GM06990 (cell line): ENCODE data around the gene DPRX.

Experiments used
- DNase-seq: peaks from one replicate; pipeline ENCODE4 v3.0.0-alpha.2; 2011; ENCODE audit not compliant: insufficient read length; ENCODE audit errors: extremely low read depth
- H3K27me3 ChIP-seq: replicated peaks from 2 replicates; pipeline ENCODE4 v1.6.0; 2011; ENCODE audit warnings: low read length; ENCODE audit not compliant: control insufficient read depth, insufficient read depth
- H3K36me3 ChIP-seq: 2 replicates; pipeline ENCODE4 v1.5.1; 2011; ENCODE audit warnings: low read length; ENCODE audit not compliant: control insufficient read depth, insufficient read depth
- H3K4me3 ChIP-seq: replicated peaks from 2 replicates; pipeline ENCODE4 v1.5.1; 2011; ENCODE audit warnings: low read depth, mild to moderate bottlenecking, control low read depth, low read length
- TF ChIP-seq, protein P1 (sequence below): IDR thresholded peaks from 2 replicates; pipeline ENCODE4 v1.5.1; 2011; ENCODE audit warnings: low read length, control low read depth, mild to moderate bottlenecking, inconsistent platforms; ENCODE audit not compliant: insufficient read depth, poor library complexity, severe bottlenecking

Gene DPRX

DNA sequence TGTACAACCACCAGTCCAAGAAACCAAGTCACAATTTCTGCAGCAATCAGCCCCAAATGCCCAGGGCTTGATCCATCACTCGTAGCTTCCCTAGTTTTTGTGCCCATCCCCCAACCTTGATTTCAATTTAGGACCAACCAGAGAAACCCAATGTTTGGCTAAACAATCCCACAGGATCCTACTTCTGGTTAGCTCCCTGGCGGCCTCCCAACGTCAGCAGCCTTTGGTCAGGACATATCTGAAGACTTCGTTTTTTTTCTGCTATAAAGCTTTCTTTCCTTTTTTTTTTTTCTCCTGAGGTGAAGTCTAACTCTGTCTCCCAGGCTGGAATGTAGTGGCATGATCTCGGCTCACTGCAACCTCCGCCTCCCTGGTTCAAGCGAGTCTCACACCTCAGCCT is 7.7 kb downstream of the DPRX start:
- Histone ChIP-seq H3K4me3 (no peak overlapping the region), H3K27me3 (no peaks in the 10 kb centered on the region), H3K36me3 (no peaks in the 10 kb centered on the region)
- no peak for DNase-seq
- TF ChIP-seq, protein P1, sequence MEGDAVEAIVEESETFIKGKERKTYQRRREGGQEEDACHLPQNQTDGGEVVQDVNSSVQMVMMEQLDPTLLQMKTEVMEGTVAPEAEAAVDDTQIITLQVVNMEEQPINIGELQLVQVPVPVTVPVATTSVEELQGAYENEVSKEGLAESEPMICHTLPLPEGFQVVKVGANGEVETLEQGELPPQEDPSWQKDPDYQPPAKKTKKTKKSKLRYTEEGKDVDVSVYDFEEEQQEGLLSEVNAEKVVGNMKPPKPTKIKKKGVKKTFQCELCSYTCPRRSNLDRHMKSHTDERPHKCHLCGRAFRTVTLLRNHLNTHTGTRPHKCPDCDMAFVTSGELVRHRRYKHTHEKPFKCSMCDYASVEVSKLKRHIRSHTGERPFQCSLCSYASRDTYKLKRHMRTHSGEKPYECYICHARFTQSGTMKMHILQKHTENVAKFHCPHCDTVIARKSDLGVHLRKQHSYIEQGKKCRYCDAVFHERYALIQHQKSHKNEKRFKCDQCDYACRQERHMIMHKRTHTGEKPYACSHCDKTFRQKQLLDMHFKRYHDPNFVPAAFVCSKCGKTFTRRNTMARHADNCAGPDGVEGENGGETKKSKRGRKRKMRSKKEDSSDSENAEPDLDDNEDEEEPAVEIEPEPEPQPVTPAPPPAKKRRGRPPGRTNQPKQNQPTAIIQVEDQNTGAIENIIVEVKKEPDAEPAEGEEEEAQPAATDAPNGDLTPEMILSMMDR: no peak

DNA sequence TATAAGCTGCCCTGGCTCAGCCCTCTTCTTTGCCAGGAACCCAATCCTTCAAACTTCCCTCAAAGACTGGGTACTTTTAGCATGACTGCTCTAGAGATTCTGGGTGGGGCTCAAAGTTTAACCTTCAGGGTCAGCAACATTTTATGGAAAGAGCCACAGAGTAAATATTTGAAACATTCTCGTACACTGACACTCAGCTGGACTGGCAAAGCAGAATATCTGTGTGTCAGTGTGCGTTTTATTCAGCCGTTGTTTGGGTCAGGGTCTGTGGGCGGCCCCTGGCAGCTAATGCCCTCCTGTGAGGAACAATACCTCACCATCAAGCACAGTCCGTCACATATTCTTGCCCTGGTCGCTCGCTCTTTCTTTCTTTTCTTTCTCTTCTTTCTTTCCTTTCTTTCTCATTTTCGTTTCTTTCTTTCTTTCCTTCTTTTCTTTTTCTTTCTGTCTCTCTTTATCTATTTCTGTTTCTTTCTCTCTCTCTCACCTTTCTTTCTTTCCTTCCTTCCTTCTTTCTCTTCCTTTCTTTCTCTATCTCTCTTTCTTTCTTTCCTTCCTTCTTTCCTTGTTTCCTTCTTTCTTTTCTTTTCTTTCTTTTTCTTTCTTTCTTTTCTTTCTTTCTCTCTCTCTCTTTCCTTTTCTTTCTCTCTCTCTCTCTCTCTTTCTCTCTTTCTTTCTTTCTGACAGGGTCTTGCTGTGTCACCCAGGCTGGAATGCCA is 10.7 kb downstream of the DPRX start:
- no peak for DNase-seq
- H3K36me3 ChIP-seq: no peaks in the 10 kb centered on the region
- TF ChIP-seq, protein P1: no peak
- H3K27me3 ChIP-seq: no peaks in the 10 kb centered on the region
- H3K4me3 ChIP-seq: no peak overlapping the region

DNA sequence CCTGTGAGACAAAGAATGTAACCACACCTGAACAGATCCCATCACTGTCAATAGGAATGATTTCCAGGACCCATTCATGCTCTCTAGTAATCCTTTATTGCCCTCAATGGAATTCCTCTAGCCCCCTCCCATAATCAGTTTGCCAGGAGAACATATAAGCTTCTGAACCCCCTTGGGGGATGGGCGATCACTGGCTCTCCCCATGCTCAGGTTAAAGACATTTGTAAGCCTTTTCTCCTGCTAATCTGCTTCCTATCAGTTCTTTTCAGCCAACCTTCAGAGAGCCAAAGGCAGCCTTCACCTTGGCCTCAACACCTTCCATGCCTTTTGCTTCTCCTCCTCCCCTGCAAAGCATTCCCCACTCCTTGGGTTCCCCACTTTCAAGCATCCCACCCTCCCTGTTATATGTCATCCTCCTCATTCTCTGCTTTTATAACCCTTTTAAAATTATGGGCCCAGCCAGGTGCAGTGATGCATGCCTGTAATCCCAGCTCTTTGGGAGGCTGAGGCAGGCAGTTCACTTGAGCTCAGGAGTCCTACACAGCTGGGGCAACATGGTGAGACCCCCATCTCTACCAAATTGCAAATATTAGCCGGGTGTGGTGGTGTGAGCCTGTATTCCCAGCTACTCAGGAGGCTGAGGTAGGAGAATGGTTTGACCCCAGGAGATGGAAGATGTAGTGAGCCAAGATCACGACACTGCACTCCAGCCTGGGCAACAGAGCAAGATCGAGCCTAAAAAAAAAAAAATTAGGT is 12.4 kb downstream of the DPRX start:
- H3K27me3 ChIP-seq: no peaks in the 10 kb centered on the region
- H3K4me3 ChIP-seq: no peak overlapping the region
- no peak for DNase-seq
- TF ChIP-seq, protein P1: no peak
- no peaks in the 10 kb centered on the region for H3K36me3 ChIP-seq

DNA sequence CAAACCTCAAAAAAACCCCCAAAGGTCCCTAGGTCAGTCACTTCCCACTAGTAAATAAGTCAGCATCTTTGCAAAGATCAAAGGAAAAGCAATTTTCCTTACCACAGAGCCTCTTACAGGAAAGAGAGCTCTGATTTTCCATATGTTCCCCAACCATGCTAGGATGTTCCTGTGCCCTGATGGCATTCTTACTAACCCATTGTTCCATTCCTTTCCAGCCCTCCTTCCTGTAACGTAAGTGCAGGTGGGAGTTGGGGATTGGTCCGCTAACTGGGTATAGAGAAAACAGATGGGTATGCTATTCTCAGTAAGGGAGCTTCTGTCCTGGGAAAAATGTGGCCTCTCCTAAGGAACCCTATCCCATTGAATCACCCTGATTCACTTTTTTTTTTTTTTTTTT is 14.3 kb downstream of the DPRX start:
- no peak for DNase-seq
- TF ChIP-seq, protein P1: no peak
- Histone ChIP-seq H3K36me3 (no peaks in the 10 kb centered on the region), H3K4me3 (no peak overlapping the region), H3K27me3 (no peaks in the 10 kb centered on the region)

DNA sequence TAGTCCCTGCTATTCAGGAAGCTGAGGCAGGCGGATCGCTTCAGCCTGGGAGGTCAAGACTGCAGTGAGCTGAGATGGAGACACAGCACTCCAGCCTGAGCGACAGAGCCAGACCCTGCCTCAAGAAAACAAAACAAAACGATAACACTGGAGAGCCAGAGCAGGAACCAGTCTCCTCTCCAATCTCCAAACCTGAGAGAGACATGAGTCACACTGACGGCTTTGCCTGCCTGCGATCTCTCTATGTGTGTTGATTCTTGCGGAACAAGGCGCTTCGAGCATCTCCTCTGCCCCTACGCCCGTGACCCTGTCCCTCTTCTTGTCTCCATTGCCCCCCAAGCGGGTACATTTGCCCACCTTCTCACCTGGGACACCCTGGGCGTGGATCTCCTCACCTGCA is 15.6 kb downstream of the DPRX start:
- TF ChIP-seq, protein P1: no peak
- no peaks in the 10 kb centered on the region for H3K27me3 ChIP-seq
- H3K4me3 ChIP-seq: no peak overlapping the region
- no peak for DNase-seq
- no peaks in the 10 kb centered on the region for H3K36me3 ChIP-seq

DNA sequence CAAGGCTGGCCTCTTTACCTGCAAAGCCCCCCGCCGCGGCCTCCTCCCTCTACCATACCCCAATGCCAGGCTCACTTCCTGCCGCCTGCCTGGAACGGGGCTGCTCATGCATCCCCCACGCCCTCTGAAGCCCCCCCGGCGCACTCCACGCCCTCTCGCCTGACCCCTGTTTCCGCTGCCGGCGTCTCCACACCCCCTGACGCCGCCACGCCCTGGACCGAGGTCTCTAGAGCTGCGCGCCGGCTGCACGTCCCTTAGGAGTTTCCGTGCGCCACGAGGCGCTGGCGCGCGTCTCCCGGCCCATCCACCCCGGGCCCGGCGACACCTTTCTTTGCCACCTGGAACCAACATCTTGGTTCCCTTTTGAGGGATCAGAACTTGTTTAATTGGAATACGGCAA is 16.0 kb downstream of the DPRX start:
- TF ChIP-seq, protein P1: no peak
- Histone ChIP-seq H3K36me3 (no peaks in the 10 kb centered on the region), H3K4me3 (no peak overlapping the region), H3K27me3 (no peaks in the 10 kb centered on the region)
- no peak for DNase-seq
